ENCODE measurements around the gene CMTM2.
"Not testable (repeated sequence)": the region's sequence is repeated elsewhere in the genome, so short reads cannot be mapped to it uniquely, and the experiment has no call there.

The CMTM2 gene

DNA sequence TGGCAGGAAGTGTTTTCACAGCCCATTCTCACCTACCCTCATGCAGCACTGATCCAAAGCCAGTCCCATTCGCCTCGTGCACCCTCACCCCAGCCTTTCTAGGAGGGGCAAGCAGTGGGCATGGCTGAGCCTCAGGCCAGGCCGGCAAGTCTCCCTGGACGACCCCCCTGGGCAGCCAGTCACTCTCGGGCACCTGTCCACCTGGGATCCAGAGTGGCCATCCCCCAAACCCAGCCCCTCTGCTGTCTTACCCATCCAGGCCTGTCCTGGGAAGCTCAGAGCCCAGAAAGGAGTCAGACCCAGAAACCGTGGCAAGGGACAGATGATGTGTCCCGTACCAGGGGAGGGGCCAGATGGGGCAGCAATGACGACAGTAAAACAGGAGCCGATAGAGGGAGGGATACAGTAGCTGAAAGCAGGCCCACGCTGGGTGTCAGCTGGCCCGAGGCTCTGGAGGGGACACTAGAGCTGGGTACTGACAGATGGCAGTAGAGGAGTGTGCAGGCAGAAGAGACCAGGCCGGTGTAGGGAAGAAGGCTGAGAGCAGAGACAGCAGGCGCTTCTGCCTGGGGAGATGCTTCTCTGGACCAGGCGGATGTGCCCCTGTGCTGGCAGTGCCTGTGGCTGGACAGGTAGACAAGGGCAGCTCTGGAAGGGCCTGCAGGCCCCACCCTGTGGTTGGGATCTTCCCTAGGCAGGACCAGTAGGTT is 31.0 kb downstream of the CMTM2 start:
- no peak for DNase-seq

DNA sequence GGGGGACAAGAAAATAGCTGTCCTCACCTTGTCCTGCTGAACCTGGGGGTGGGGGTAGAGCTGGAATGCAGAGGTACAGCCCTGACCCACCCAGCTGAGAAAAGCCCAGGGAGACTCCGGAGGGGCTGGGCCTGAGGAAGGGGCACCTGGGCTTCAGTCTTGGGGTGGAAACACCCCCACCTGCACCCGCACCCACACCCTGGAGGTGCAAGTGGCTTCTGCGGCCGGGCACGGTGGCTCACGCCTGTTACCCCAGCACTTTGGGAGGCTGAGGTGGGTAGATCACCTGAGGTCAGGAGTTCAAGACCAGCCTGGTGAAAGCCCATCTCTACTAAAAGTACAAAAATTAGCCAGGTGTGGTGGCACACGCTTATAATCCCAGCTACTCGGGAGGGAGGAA is 32.6 kb downstream of the CMTM2 start:
- DNase-seq: not testable (repeated sequence)

DNA sequence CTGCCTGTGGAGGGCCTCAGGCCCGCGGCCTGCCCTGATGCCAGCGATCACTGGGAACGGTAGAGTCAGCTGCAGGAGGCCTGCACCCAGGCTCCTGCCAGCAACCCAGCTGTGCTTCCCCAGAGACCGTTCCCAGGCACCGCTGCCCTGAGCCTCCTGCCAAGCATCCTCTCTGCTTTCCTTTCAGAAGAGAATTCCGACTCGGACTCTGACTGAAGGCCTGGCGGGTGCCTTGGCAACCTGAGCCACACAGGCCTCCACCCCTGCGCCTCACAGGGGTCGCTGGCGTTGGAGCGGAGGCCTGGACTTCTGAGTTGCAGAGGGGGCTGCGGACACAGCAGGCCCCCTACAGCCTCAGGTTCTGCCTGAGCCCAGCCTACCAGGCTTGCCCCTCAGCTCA is 33.2 kb downstream of the CMTM2 start:
- no peak for DNase-seq

DNA sequence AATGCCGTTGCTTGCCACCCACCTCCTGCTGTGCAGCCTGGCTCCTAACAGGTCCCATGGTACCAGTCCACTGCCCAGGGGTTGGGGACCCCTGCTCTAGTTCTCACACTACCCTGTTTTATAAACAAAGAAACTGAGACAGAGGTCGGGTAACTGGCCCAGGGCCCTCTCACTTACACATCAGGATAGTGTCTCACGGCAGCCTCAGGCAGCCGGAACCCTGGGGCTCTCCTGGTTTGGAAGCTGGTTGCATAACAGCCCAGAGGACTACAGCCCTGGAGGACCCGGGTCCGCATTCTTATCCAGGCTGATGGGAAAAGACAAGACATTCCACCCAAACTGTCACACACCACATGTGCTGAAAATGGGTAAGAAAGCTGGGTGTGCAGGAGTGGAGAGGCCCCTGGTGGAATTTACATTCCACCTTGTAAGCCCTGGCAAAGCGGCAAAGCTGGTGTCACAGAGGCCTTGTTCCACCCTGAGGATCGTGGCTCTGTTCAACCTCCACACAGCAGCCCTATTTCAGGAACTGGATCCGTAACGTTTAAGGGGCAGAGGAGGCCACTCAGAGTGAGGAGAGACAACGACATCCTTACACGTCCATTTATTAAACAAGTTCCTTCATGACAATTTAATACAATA is 35.0 kb downstream of the CMTM2 start:
- DNase-seq: no peak

DNA sequence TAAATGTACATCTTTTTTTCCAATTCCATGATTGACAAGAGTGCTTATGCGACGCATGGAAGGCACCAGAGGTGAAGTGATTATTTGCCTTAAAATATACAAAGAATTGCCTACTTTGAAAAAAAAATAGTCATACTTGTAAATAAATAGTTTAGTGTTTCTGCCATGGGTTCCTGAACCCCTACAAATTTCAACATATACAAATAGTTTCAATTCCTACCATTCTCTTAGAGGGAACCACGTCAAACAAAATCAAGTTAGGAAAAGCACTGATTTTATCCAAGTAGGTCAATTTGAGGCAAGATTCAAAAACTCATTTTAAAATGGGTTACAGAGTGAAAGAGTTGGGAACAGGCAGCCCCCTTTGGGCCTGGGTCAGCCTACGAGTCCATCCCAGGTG is 36.9 kb downstream of the CMTM2 start:
- no peak for DNase-seq

DNA sequence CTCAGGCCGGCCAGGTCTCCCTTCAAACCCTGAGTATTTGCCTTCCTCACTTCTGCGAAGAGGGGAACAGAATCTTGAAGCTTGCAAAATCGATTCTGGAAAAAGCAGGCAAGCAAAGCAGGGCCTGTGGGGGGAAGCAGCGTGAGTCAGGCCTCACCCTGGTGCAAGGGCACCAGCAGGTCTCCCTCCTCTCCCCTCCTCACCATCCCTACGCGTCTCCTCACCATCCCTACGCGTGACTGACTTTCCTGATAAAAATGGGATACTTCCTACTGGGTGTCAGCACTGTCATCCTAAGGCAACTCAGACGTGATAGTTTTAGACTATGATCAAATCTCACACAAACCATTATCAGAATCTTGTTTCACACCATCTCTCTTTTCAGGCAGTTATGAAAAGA is 37.3 kb downstream of the CMTM2 start:
- no peak for DNase-seq

DNA sequence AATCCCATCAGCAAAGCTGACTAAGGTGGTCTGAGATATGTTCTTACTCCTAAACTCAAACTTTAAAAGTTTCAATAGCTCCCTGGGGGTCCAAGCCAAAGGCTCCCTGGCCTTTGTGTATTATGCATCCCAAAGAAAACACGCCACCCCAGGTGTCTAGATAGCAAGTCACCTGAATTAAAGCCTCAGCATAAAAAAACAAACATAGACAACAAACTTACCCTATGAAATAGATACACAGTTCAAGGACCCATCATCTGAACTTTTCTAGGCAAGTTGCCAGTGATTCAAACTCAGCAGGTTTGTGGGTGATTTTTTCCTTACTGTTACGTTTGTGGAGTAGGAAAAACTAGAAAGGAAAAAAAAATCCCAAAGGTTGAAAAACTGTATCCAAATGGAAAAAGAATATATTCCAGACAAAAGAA is 37.8 kb downstream of the CMTM2 start:
- DNase-seq: no peak

DNA sequence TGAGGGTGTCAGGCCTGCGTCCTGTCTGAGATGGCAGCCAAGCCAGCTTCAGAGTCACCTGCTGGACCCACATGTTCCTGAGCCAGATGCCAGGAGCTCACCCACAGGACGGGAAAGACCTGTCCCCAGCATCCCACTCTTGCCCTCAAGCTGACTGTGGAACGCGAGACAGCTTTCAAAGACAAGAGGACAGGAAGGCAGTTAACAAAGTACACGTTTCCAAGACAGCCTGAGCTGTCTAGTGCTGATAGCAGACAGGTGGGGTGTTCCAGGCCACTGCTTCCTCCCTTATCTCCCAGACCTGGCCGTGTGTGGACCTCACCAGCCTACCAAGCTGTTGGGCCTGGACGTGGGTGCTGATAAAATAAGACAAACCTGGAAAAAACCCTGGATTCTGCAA is 38.5 kb downstream of the CMTM2 start:
- no peak for DNase-seq

DNA sequence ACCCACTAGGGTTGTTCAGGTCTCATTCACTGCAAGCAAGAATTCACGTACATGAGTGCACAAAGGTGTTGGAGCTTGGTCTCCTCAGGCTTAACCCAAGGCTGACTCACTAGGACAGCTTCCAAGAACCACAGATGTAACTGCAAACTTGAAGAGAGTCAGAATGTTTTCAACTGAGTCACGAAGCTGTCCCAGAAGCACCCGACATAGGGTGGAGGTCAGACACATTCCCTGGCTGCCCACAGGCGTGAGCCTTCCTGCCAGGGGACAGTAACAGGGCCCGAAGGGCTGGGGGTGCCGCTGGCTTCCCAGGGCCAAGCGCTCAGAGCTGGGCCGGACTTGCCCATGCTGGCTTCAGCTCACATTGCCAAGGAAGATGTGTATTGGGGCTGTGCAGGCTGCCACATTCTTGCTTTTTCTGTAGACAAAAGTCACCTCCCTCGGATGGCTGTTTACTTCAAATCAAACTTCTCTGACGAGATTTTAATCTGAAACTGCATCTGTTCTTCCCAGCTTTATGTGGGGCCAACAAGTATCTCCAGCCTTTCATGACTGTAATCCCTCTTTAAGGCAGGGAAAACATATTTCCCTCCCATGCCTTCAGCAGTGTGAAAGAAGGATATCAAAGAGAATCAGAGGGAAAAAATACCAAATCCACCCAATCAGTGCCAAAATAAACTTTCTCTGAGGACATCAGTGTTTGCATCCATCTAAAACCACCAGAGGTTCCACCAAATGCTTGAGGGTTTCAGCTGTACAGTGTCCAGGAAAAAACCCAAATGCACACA is 39.5 kb downstream of the CMTM2 start:
- no peak for DNase-seq

DNA sequence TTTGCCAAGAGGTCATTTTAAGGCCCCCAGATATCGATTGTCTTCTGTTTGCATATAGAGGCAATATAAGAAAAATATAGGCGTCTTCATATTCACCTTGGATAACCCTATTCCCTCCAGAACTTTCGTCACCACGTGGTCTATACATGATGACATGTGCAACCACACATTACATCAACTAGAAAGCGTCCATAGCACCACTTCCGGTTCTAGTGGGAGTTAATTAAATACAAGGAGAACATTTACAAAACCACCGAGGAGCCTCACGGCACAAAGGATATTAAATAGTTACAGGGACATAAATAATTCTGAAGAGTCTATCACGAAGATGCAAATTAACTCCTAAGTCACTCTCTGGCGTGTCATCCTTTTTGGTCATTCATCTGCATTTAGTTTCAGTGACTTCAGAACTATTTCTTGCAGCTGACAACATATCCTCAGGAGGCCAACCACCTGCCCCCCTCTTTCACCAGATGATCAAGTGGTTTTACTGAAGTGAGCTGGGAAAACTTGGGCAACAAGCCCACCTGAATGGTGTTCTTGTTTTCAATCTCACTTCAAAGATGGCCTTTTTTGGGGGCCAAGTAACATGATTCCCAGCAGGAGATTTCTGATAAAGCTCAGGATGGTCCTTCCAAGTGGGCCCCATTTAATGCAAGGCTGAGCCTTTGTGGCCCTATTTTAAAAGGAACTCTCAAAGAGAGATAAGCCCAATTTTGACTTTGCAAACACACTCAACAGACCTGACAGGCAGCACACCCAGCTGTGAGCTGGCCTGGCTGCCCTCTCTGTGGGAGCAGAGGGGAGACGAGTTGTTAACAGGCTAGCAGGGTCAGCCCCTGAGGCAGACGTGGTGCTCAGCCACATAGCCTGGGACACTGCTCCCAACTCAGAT is 40.5 kb downstream of the CMTM2 start:
- DNase-seq: no peak

DNA sequence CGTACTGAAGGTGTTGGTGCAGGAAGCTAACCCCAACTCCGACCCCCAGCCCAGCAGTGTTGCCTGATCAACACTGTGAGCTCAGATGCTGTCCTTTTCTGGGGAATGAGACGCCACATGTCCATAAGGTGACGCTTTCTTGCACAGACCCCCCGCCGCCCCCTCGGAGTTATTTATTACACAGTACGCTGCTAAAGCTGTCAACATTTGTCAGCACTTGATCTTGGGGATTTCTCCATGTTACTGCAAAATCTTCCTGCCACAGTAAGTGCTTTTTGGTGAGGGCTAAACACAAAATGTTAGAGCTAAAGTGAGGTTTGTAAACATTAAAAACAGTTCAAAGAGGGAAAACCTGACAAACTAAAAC is 41.1 kb downstream of the CMTM2 start:
- DNase-seq: no peak

DNA sequence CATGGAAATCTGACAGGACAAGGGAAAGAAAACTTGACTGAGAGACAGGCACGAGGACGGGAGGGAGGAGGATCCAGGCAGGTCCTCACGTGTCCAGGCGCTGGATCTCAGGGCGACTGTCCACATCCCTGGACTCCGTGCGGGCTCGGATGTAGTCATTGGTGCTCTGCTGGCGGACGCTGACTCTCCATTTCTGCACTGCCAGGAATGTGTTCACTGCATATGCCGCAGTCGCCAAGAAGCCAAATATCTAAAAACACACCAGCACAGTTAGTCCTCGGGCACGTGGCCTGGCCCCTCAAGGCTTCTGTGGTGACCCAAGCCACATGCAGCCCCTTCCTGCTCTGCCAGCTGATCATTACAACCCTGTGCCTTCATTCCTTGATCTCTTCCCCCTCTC is 42.7 kb downstream of the CMTM2 start:
- no peak for DNase-seq

DNA sequence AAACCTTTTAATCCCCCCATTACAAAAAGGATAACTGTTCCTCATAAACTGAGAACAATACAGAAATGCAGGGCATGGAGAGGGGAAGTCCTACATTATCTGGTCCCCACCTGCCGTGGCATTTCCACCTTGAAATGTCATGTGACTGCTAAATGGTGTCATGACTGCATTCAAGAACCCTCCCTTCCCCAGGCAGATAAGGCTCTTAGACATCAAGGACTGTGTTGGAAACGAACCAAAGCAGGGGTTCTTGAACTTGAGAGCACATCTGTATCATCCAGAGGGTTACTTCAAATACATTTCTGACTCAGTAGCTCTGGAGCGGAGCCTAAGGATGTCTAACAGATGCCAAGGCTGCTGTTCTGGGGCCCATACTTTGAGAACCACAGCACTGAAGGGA is 43.6 kb downstream of the CMTM2 start:
- DNase-seq: no peak

DNA sequence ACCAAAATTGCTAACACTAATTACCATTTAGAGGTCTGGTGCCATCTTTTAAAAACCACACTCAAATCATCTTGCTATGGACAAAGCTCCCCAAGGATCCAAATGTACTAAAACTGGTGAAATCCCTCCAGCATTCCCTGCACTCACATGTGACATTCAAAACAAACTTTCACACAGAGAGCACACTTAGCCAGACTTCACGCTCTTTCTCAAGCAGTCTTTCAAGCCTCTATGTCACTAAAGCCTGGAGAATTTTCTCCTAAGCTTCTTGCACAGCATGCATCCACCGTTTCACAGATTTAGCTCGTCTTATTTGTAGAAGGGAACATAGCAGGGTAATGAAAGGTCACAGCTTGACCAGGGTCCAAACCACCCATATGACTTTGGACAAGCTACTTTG is 44.5 kb downstream of the CMTM2 start:
- no peak for DNase-seq

DNA sequence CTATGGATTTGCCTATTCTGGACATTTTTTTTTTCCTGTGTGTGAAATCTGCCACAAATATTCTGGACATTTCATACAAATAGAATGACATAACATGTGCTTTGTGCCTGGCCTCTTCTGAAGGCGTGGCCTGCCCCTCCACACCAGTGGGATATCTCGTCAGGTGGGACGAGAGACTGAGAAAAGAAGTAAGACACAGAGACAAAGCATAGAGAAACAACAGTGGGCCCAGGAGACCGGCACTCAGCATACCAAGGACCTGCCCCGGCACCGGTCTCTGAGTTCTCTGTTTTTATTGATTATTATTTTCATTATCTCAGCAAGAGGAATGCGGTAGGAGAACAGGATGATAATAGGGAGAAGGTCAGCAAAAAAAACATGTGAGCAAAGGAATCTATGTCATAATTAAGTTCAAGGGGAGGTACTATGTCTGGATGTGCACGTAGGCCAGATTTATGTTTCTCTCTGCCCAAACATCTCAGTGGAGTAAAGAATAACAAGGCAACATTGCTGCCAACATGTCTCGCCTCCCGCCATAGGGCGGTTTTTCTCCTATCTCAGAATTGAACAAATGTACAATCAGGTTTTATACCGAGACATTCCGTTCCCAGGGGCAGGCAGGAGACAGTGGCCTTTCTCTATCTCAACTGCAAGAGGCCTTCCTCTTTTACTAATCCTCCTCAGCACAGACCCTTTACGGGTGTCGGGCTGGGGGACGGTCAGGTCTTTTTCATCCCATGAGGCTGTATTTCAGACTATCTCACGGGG is 48.5 kb downstream of the CMTM2 start:
- DNase-seq: not testable (repeated sequence)

DNA sequence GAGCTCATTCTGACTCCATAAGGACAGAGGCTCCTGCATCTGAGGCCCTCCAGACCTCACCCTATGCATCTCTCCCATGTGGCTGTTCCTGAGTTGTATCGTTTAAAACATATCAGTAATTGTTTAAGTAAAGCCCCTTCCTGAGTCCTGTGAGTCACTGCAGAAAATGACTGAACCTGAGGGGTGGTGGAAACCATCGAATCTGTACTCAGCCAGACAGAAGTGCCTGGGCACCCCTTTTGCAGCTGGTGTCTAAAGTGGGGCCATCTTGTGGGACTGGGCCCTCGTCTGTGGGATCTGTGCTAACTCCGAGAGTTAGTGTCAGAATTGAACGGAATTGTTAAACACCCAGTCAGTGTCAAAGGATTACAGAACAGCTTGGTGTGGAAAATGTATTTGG is 50.6 kb downstream of the CMTM2 start:
- no peak for DNase-seq

DNA sequence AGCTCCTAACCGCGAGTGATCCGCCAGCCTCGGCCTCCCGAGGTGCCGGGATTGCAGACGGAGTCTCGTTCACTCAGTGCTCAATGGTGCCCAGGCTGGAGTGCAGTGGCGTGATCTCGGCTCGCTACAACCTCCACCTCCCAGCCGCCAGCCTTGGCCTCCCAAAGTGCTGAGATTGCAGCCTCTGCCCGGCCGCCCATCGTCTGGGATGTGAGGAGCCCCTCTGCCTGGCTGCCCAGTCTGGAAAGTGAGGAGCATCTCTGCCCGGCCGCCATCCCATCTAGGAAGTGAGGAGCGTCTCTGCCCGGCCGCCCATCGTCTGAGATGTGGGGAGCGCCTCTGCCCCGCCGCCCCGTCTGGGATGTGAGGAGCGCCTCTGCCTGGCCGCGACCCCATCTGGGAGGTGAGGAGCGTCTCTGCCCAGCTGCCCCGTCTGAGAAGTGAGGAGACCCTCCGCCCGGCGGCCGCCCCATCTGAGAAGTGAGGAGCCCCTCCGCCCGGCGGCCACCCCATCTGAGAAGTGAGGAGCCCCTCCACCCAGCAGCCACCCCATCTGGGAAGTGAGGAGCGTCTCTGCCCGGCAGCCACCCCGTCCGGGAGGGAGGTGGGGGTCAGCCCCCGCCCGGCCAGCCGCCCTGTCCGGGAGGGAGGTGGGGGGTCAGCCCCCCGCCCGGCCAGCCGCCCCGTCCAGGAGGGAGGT is 51.4 kb downstream of the CMTM2 start:
- not testable (repeated sequence) for DNase-seq

DNA sequence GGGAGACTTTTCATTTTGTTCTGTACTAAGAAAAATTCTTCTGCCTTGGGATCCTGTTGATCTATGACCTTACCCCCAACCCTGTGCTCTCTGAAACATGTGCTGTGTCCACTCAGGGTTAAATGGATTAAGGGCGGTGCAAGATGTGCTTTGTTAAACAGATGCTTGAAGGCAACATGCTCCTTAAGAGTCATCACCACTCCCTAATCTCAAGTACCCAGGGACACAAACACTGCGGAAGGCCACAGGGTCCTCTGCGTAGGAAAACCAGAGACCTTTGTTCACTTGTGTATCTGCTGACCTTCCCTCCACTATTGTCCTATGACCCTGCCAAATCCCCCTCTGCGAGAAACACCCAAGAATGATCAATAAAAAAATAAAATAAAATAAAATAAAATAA is 52.3 kb downstream of the CMTM2 start:
- not testable (repeated sequence) for DNase-seq

DNA sequence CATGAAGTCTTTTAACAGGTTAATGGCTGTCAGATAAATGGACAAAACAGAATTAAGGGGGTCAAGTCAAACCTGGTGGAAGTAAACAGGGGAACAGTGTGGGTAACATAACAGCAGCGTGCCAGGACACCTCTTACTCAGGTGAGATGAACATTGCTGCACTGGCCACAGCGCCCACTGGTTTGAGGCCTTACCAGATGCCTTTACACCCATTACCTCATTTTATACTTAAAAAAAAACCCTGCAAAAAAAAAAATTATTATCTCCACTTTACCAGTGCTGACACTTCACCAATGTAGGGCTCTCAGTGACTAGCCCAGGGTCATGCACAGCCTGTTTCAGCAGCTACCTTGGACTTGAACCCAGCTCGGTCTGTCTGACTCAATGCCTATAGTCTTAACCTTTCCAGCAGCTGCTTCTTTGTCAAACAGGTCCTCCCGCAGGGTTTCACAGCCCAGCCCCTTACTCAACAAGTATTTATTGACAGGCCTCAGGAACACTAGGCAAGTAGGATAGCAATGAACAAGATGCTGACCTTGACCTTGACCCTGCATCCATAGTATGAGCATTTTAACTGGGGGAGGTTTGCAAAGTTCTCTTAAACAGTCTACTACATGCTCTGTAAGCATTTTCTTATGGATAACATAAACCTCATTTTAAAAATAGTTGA is 55.4 kb downstream of the CMTM2 start:
- DNase-seq: no peak

DNA sequence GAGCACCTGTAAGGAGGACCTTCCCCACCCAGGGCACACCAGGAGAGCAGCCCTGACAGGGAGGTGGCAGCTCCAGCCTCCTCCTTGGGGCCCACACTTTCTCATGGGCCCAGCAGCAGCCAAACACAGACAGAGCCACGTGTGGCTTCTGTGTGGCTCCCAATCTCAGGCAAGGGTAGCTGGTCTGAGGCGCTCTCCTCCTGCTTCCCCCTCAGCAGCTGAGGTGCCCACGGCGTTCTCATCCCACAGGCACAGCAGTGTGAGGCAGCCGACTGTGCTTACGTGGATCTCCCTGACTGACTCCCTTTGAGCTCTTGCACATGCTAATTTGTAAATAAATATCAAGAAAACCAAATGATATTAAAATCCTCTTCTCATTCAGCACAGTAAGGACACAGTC is 56.1 kb downstream of the CMTM2 start:
- DNase-seq: no peak

DNA sequence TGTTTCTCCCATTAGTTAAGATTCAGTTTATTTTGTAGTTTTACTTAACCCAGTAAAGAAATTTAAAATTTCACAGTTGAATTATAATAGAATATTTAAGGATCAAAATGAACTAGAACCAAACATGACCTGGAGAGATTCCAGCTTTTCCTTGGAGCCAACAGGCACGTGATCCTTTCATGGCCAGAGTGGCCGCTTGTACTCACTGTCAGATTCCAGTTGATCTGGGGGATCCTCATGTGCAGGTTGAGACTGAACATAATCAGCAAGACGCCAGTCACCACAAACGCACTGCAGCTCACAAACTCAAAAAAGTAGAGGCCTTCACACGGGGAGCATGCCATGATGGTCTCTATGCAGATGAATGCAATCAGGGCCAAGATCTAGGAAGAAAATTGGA is 56.9 kb downstream of the CMTM2 start:
- no peak for DNase-seq
